ENCODE data around the gene SH3GLB1. TPM values are rescaled to one million over a fixed set of nuclear protein-coding genes. Genes with fewer than 3 reads are reported as not detected.
A peak's percentile ranks its signal among the peaks of the same experiment; 100 is the strongest.

SH3GLB1 gene
- total RNA-seq, 4 donors from 2014 or later, result 38.8 to 94.7 (median 51.7) TPM

- DNase-seq, result no peak
- no peaks in the 10 kb centered on the region for H3K36me3 ChIP-seq
- H3K27me3 ChIP-seq, result no peaks in the 10 kb centered on the region
- no peak overlapping the region for H3K27ac ChIP-seq
- no peaks in the 10 kb centered on the region for H3K9me3 ChIP-seq
- no peak overlapping the region for H3K4me3 ChIP-seq
- TF ChIP-seq CTCF (IDR thresholded peaks at IDR 0.05), result no peak
- TF ChIP-seq POLR2A (IDR thresholded peaks at IDR 0.05), result no peak
- peaks cover 0 to 7% of the 10 kb centered on the region in 2 donors for H3K4me1 ChIP-seq
- intact Hi-C loops (cut with DNase I; ENCODE audit: low total_unique reads), result no loop called here
Observed at GRCh38 chr1:86769065-86769464, 64.7 kb downstream of the SH3GLB1 start.

GRCh38 chr1:86773341-86774288, 69.2 kb downstream of the SH3GLB1 start:
- Histone ChIP-seq H3K36me3 (no peaks in the 10 kb centered on the region), H3K4me1 (peaks cover 4 to 7% of the 10 kb centered on the region in 2 donors), H3K9me3 (no peaks in the 10 kb centered on the region), H3K27me3 (no peaks in the 10 kb centered on the region), H3K4me3 (peak overlapping the region in 1 of 2 donors; percentile 13), H3K27ac (peak overlapping the region; percentile 47 to 75)
- DNase-seq, result no peak
- intact Hi-C loops (cut with DNase I; ENCODE audit: low total_unique reads), result no loop called here
- TF ChIP-seq CTCF (IDR thresholded peaks at IDR 0.05), result no peak
- TF ChIP-seq POLR2A (IDR thresholded peaks at IDR 0.05), result no peak

- Histone ChIP-seq H3K27ac (peak overlapping the region; percentile 57 to 75), H3K27me3 (no peaks in the 10 kb centered on the region), H3K9me3 (no peaks in the 10 kb centered on the region), H3K4me1 (peaks cover 4 to 7% of the 10 kb centered on the region in 2 donors), H3K36me3 (no peaks in the 10 kb centered on the region), H3K4me3 (peak overlapping the region in 1 of 2 donors; percentile 13)
- TF ChIP-seq POLR2A (IDR thresholded peaks at IDR 0.05), result no peak
- no peak for TF ChIP-seq CTCF (IDR thresholded peaks at IDR 0.05)
- intact Hi-C loops (cut with DNase I; ENCODE audit: low total_unique reads), result no loop called here
- DNase-seq, result peak; percentile 73 to 86
Observed at GRCh38 chr1:86774305-86775295, 70.2 kb downstream of the SH3GLB1 start.

GRCh38 chr1:86775395-86775794, 71.0 kb downstream of the SH3GLB1 start:
- no peak overlapping the region for H3K4me3 ChIP-seq
- H3K4me1 ChIP-seq, result peaks cover 4 to 7% of the 10 kb centered on the region in 2 donors
- no peak for TF ChIP-seq CTCF (IDR thresholded peaks at IDR 0.05)
- no peak for TF ChIP-seq POLR2A (IDR thresholded peaks at IDR 0.05)
- no peak for DNase-seq
- intact Hi-C loops (cut with DNase I; ENCODE audit: low total_unique reads), result no loop called here
- peak overlapping the region; percentile 57 to 75 for H3K27ac ChIP-seq
- H3K9me3 ChIP-seq, result no peaks in the 10 kb centered on the region
- no peaks in the 10 kb centered on the region for H3K27me3 ChIP-seq
- no peaks in the 10 kb centered on the region for H3K36me3 ChIP-seq
